Measurements from ENCODE around the gene DCP2.

Gene DCP2

GRCh38 chr5:113067635-113068344 is 91.2 kb downstream of the DCP2 start:
- no peak for DNase-seq (ENCODE audit: low read depth in 2 of 2)

- DNase-seq (ENCODE audit: low read depth in 2 of 2), result no peak
Observed at GRCh38 chr5:113068559-113068958, 92.0 kb downstream of the DCP2 start.

Measured in stimulated activated CD4-positive, alpha-beta T cell treated with anti-CD3 and anti-CD28 coated beads, Interleukin-4, amount 100 ng/mL, for 48 hours (primary cell).